GM23248 (cell line): ENCODE measurements around the gene CNKSR1.

ENCODE experiments used
- EZH2 ChIP-seq: fragments of 200-600 bp; sonication (generic); IDR thresholded peaks from 2 replicates; pipeline ENCODE4 v1.6.1; 2018; ENCODE audit warnings: antibody characterized with exemption, mild to moderate bottlenecking; ENCODE audit not compliant: insufficient read depth, poor library complexity, severe bottlenecking
- EZH2phosphoT487 ChIP-seq: fragments of 200-600 bp; sonication (generic); IDR thresholded peaks from 2 replicates; pipeline ENCODE4 v1.6.1; 2018; ENCODE audit warnings: antibody characterized with exemption, moderate library complexity, mild to moderate bottlenecking, low read depth; ENCODE audit not compliant: insufficient read depth

DNA sequence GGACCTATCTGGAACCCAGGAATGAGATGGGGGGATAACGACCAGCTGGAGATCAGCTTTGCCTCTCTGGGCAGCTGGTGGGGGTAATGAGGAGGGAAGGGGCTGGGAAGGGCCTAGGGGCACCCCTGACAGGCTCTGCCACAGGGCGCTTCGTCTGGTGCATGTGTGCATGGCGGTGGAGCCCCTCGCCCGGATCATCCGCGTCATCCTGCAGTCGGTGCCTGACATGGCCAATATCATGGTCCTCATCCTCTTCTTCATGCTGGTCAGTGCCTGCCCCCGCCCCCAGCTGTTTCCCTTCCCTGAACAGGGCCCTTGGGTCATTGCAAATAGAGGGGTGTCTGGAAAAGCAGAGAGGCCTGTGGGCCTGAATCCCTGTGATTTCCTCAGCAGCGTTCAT is 20.5 kb downstream of the CNKSR1 start:
- no peak for TF ChIP-seq EZH2
- TF ChIP-seq EZH2phosphoT487 = no peak
